Endothelial cell of umbilical vein (primary cell): Measurements from ENCODE around the gene DCLK1.

ENCODE experiments used
- EZH2 ChIP-seq: IDR thresholded peaks from 2 replicates; pipeline ENCODE4 v1.6.1; 2012; ENCODE audit warnings: borderline replicate concordance, low read depth, mild to moderate bottlenecking, moderate library complexity, low read length, inconsistent platforms; ENCODE audit not compliant: severe bottlenecking
- GATA2 ChIP-seq: IDR thresholded peaks from 2 replicates; pipeline ENCODE4 v1.7.0; 2011; ENCODE audit warnings: low read depth, mild to moderate bottlenecking, moderate library complexity, mixed read lengths, low read length; ENCODE audit not compliant: insufficient read length, insufficient read depth
- POLR2A ChIP-seq: IDR thresholded peaks from 2 replicates; pipeline ENCODE4 v1.6.1; 2012; ENCODE audit warnings: low read depth, mild to moderate bottlenecking, control low read depth, low read length
- TF ChIP-seq, protein P1 (sequence below), 2 donors: IDR thresholded peaks; 1 replicate in 1 of 2; 2 replicates in 1 of 2; pipeline ENCODE4 v1.5.1; 2011; ENCODE audit warnings: low read length in 2 of 2, mild to moderate bottlenecking in 2 of 2, moderate library complexity in 2 of 2, control low read depth in 1 of 2, inconsistent platforms in 1 of 2, low read depth in 1 of 2; ENCODE audit not compliant: insufficient read depth in 1 of 2; ENCODE audit errors: extremely low read depth in 1 of 2

- TF ChIP-seq, protein P1, sequence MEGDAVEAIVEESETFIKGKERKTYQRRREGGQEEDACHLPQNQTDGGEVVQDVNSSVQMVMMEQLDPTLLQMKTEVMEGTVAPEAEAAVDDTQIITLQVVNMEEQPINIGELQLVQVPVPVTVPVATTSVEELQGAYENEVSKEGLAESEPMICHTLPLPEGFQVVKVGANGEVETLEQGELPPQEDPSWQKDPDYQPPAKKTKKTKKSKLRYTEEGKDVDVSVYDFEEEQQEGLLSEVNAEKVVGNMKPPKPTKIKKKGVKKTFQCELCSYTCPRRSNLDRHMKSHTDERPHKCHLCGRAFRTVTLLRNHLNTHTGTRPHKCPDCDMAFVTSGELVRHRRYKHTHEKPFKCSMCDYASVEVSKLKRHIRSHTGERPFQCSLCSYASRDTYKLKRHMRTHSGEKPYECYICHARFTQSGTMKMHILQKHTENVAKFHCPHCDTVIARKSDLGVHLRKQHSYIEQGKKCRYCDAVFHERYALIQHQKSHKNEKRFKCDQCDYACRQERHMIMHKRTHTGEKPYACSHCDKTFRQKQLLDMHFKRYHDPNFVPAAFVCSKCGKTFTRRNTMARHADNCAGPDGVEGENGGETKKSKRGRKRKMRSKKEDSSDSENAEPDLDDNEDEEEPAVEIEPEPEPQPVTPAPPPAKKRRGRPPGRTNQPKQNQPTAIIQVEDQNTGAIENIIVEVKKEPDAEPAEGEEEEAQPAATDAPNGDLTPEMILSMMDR (IDR thresholded peaks at IDR 0.05; ENCODE audit: extremely low read depth in 1 of 2, insufficient read depth in 1 of 2, low read depth in 1 of 2, low read length in 2 of 2), result no peak
- TF ChIP-seq EZH2 (no peak), POLR2A (no peak), GATA2 (no peak)
Observed at GRCh38 chr13:35881360-35881759, 249.8 kb downstream of the DCLK1 start.
